22Rv1 (cell line): ENCODE data around the gene MIPEP.

Source experiments
- H3K27ac ChIP-seq: fragments of 450-650 bp; 2 replicates; pipeline ENCODE4 v1.5.1; 2017
- ZFX ChIP-seq: fragments of 450-650 bp; IDR thresholded peaks from 2 replicates; pipeline ENCODE4 v1.6.1; 2017; ENCODE audit warnings: antibody characterized with exemption, borderline replicate concordance
- TF ChIP-seq, protein P1 (sequence below): fragments of 450-650 bp; IDR thresholded peaks from 2 replicates; pipeline ENCODE4 v1.5.1; 2017; ENCODE audit warnings: mild to moderate bottlenecking

Gene MIPEP

DNA sequence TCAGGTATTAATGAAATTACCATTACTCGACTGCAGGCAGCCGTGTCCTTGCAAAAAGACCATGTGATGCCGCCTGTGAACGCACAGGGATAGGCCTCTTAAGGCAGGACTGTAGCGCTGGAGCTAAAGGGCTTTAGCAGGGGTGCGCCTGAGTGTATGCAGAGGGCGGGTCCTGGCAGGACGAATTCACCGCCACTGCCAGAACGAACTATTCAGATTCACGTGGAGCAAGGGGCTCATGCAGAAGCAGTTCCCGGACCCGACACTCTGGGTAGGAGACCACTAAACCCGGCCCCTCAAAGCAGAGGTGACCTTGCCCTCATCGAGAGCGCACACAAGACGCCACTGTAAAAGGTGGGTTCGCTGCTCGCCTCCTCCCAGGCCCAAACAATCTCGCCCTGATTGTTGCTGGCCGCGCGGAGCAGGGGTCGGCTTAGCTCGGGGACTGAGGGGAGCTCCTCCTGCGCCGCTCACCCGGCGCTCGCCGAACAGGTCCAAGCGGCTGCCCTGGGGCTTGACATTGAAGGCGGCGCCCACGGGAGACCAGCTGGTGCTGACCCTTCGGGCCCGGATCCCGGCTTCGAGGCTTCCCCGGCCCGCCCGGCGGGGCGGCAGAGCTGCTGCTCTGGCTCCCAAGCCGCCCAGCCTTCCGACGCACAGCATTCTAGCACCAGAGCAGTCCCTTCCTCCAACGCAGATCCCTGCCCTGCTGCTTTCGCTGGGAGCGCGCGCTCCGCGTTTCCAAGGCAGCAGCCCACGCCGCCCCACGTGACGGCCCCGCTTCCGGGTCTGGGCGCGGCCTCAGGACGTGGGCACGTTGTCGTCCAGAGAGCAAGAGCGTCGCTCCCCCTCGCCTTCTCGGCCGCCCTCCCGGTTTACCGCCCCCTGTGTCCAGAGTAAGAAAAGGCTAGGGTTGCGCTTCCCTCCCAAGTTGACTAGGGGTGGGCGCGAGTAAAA is at the start of gene MIPEP:
Gene MIPEP, minus strand, starts transcription at position 743 of the 957 bp plus-strand sequence. Its CDS starts 80 bp downstream, at position 663.
- peak within 1 kb of the TSS; percentile 88 for H3K27ac ChIP-seq

DNA sequence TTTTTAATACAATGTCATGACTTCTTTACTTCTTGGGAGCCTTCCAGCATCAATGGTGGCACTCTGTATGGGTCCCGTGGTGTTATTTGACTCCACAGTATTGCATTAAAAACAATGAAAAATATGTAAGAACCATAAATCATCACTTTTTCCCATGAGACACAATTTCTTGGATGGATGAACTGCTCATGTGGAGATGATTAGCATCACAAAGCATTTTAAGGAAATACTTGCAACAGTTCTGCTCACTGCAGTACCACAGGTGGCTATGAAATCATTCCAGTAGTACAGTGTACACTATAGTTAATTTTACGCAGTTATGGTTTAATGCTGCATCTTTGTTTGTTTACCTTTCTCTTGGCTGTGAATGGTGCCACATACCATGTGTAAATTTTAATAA is 45.3 kb upstream of the MIPEP start:
- no peak overlapping the region for H3K27ac ChIP-seq
- TF ChIP-seq ZFX: no peak
- TF ChIP-seq, protein P1, sequence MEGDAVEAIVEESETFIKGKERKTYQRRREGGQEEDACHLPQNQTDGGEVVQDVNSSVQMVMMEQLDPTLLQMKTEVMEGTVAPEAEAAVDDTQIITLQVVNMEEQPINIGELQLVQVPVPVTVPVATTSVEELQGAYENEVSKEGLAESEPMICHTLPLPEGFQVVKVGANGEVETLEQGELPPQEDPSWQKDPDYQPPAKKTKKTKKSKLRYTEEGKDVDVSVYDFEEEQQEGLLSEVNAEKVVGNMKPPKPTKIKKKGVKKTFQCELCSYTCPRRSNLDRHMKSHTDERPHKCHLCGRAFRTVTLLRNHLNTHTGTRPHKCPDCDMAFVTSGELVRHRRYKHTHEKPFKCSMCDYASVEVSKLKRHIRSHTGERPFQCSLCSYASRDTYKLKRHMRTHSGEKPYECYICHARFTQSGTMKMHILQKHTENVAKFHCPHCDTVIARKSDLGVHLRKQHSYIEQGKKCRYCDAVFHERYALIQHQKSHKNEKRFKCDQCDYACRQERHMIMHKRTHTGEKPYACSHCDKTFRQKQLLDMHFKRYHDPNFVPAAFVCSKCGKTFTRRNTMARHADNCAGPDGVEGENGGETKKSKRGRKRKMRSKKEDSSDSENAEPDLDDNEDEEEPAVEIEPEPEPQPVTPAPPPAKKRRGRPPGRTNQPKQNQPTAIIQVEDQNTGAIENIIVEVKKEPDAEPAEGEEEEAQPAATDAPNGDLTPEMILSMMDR: no peak

More for the DNA sequence above, at the start of gene MIPEP:
- TF ChIP-seq, protein P1: peak; percentile 90
- TF ChIP-seq ZFX: no peak

DNA sequence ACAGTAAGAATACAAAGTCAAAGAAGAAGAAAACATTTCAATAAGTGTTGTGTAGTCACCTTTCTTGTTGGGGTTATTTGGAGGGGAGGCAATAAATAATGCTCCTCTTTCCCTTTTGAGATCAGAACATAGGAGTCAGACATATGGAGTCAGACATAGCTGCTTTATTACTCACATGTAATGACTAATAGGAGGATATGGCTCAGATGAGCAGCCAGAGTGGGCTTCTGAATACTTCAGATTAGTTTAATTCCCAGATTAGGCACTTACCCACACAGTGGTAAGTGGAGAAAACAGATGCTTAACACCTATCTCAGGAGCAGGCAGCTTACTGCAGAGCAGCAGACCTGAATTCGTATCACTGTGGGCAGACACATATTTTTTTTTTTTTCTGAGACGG is 39.8 kb upstream of the MIPEP start:
- H3K27ac ChIP-seq: no peak overlapping the region
- no peak for TF ChIP-seq ZFX
- TF ChIP-seq, protein P1: no peak

DNA sequence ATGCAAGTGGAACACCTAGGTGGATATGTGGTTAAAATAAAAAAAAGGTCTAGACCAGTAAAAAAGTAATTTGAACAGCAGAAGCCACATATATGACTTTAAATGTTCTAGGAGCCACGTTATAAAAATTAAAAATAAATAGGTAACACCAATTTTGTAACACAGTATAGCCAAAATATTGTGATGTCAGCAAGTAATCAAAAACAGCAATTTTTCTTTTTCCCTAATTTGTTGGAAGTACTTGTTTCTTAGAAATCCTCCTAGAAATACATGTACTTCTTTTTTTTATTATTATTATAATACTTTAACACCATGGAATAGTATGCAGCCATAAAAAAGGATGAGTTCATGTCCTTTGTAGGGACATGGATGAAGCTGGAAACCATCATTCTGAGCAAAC is 33.8 kb upstream of the MIPEP start:
- no peak overlapping the region for H3K27ac ChIP-seq
- TF ChIP-seq ZFX: no peak
- TF ChIP-seq, protein P1: no peak

DNA sequence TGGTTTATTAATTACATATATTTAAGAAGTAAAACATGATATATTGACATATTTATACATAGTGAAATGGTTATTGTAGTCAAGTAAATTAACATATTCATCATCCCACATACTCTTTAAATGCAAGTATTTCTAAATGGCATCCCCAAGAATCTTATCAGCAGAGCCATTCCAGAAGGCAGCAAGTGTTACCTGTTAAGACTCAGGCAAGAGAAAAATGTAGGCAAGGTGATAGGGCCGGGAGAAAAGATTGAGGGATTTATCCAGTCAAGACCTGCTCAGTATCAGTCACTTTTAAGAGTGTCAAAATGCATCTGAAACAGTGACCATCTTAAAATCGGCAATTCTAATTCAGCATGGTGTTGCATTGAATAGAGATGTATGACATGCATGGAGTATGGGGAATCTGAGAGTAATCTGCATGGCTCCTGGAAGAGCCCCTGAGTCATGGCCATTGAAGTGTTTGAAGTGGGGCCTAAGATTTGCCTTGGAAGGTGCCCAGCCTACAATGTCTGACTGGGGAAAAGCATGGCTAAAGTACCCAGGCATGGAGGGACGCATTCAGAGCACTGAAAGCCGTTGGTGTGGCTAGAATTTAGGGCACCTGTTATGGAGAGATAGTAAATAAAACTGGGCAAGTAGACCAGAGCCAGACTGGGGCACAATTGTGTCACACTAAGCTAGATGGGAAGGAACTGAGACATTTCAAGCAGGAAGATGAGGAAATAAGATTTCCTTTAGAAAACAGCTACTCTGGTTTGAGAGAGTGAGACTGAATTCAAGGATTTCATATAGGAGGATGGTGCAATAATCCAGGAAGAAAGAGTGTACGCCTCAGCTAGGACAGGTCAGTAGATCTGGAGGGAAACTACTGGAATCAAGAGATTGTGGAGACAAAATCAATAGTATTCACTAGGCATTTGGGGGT is 33.1 kb upstream of the MIPEP start:
- H3K27ac ChIP-seq: no peak overlapping the region
- TF ChIP-seq ZFX: no peak
- TF ChIP-seq, protein P1: no peak

DNA sequence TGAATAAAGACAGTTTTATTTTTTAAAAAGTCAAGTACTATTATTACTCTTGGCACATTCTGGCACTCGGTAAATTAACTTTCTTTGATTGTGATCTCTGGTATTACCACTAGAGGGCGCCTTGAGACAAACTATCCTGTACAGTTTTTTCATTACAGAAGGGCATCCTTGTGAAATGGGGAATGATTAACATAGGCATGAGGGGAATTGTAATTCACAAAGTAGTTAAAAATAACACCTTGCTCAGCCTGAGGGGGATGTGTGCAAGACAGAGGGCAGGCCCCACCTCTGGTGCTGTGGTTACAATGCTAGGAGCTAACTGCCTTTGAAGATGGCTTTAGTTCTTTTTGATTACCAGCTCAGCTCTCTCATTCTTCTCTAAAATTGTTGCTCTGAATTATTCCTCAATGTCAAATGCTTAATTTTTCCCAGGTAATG is 32.3 kb upstream of the MIPEP start:
- no peak overlapping the region for H3K27ac ChIP-seq
- TF ChIP-seq, protein P1: peak; percentile 83
- TF ChIP-seq ZFX: no peak
